Stimulated activated naive B cell treated with anti-CD40 and anti-IgM and Interleukin-4, amounts not matched to agents 10 μg/mL and 1 μg/mL and 100 μg/mL, for 72 hours (primary cell): ENCODE results near the gene NTN3.
A peak's percentile ranks its signal among the peaks of the same experiment; 100 is the strongest.

Source experiments
- ATAC-seq, 2 donors: fragments of 150-1000 bp; cut with Tn5 transposase; replicated peaks; 2 replicates each; pipeline ENCODE4 v1.10.0; 2021; ENCODE audit warnings: moderate library complexity in 1 of 2
- DNase-seq: peaks from one replicate; pipeline ENCODE4 v3.0.0; 2021
- H3K27ac Mint-ChIP-seq: one replicate; pipeline ENCODE4 v1.8.0; 2022; ENCODE audit warnings: mild to moderate bottlenecking, mixed read lengths
- H3K27me3 Mint-ChIP-seq, 2 donors: one replicate each; pipeline ENCODE4 v1.8.0; 2022; ENCODE audit warnings: mixed read lengths in 2 of 2
- H3K36me3 Mint-ChIP-seq, 2 donors: one replicate each; pipeline ENCODE4 v1.8.0; 2022; ENCODE audit warnings: mixed read lengths in 2 of 2, mild to moderate bottlenecking in 1 of 2
- H3K4me1 Mint-ChIP-seq, 2 donors: one replicate each; pipeline ENCODE4 v1.8.0; 2022; ENCODE audit warnings: mixed read lengths in 2 of 2, mild to moderate bottlenecking in 1 of 2
- H3K4me3 Mint-ChIP-seq, 2 donors: one replicate each; pipeline ENCODE4 v1.8.0; 2022; ENCODE audit warnings: mild to moderate bottlenecking in 2 of 2, mixed read lengths in 2 of 2, moderate library complexity in 1 of 2
- H3K9me3 Mint-ChIP-seq, 2 donors: one replicate each; pipeline ENCODE4 v1.8.0; 2022; ENCODE audit warnings: mixed read lengths in 2 of 2, mild to moderate bottlenecking in 1 of 2

NTN3 gene

GRCh38 chr16:2471016-2471652 is at the start of gene NTN3:
Gene NTN3 (plus strand): TSS chr16:2471297. CDS start chr16:2471702, 405 bp downstream.
- no peak within 1 kb of the TSS for H3K27ac Mint-ChIP-seq
- H3K4me3 Mint-ChIP-seq, result peak within 1 kb of the TSS in 1 of 2 donors; percentile 69
- H3K4me1 Mint-ChIP-seq, result peaks cover 31 to 58% of the 10 kb centered on the region in 2 donors
- DNase-seq (no peak), ATAC-seq (no peak)
- no peaks in the 10 kb centered on the region for H3K9me3 Mint-ChIP-seq
- peaks cover 24 to 27% of the 10 kb centered on the region in 2 donors for H3K27me3 Mint-ChIP-seq
- H3K36me3 Mint-ChIP-seq, result peaks cover 0 to 4% of the 10 kb centered on the region in 2 donors

DNA sequence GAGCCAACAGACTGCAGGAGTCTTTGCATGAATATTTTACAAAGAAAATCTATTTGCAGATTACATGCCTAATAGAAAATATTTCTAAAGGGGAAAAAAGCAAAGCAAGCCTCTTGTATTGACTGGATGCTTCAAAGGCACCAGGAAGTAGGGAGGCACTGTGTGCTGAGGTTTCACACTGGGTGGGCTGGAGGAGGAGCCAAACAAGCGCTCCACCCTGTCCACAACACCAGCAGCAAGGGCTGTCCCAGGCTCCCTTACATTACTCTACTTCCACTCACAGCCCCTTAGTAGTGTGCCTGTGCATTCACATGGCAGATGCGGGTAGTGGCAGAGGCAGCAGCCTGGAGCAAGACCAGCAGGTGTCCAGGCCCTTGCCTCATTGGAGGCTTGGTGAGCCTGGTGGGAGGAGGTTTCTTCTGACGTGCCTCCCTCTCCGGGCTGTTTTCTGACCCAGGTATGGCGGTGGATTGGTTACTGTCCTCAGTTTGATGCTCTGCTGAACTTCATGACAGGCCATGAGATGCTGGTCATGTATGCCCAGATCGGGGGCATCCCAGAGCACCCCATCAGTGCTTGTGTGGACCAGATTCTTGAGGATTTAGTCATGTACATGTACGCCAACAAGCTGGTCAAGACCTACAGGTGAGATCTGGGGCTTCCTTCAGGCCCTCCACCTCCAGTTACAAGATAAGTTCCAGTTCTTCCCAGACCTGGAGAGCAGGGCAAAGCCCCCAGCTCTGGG is 48.8 kb upstream of the NTN3 start:
- Mint-ChIP-seq H3K4me1 (peaks cover 0 to 2% of the 10 kb centered on the region in 2 donors), H3K27ac (no peak overlapping the region), H3K4me3 (no peak overlapping the region), H3K27me3 (peaks cover 0 to 6% of the 10 kb centered on the region in 2 donors), H3K9me3 (no peaks in the 10 kb centered on the region), H3K36me3 (no peaks in the 10 kb centered on the region)
- no peak for DNase-seq
- ATAC-seq, result no peak

DNA sequence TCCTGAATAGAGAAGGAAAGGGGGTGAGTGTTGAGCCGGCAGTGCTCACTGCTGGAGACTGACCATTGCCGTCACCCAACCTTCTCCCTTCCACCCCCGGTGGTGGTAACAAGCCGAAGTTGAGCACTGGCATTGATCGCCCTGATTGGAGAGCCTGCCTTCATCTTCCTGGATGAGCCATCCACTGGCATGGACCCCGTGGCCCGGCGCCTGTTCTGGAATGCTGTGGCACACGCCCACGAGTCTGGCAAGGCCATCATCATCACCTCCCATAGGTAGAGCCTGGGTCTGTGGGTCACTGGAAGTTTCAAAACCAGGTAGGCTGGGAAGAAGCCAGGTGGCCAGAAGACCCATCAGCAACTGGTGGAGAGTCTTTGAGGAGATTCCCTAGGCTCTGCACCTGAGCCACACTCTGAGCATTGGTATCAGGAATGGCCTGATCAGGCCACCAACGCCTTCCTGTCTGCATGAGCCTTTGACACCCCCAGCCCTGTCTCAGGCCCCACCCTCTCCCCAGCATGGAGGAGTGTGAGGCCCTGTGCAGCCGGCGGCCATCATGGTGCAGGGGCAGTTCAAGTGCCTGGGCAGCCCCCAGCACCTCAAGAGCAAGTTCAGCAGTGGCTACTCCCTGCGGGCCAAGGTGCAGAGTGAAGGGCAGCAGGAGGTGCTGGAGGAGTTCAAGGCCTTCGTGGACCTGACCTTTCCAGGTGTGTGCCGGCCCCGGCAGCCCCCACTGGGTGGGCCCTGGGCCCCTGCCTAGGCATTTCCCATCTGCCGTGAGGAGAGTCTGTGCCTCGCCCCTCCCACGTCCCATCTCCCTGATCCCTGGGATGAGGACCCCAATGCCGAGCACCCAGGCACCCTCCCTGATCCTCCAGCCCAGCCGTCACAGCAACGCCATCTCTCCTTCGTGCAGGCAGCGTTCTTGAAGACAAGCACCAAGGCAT is 46.8 kb upstream of the NTN3 start:
- Mint-ChIP-seq H3K9me3 (no peaks in the 10 kb centered on the region), H3K36me3 (no peaks in the 10 kb centered on the region), H3K27ac (no peak overlapping the region), H3K27me3 (no peaks in the 10 kb centered on the region), H3K4me3 (no peak overlapping the region), H3K4me1 (peaks cover 7% of the 10 kb centered on the region in 2 donors)
- no peak for ATAC-seq
- DNase-seq, result no peak

DNA sequence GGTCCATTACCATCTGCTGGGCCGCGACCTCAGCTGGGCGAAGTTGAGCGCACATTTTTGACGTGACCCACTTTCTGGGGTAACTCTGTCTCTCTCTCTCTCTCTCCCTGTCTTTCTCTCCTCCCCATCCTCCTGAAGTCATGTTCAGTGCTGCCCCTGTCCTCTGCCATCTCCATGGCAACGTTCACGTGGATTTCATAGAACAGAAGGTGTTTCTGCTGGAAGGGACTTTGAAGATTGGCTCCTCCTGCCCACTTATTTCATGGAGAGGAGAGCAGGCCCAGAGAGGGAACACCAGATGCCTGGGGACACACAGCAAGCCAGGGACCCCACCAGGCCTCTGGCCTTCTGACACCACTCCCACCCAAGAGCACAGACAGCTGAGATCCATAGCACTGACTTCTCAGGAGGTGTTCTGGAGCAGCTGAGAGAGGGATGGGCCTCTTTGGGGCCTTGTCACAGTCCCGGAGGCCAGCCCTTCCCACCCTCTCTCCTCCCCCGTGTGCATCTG is 46.0 kb upstream of the NTN3 start:
- DNase-seq (no peak), ATAC-seq (no peak)
- Mint-ChIP-seq H3K27me3 (no peaks in the 10 kb centered on the region), H3K9me3 (no peaks in the 10 kb centered on the region), H3K4me1 (peaks cover 9 to 11% of the 10 kb centered on the region in 2 donors), H3K27ac (no peak overlapping the region), H3K4me3 (no peak overlapping the region), H3K36me3 (no peaks in the 10 kb centered on the region)

GRCh38 chr16:2425825-2426430 is 45.2 kb upstream of the NTN3 start:
- Mint-ChIP-seq H3K9me3 (no peaks in the 10 kb centered on the region), H3K27me3 (no peaks in the 10 kb centered on the region), H3K4me3 (no peak overlapping the region), H3K36me3 (no peaks in the 10 kb centered on the region), H3K4me1 (peaks cover 13 to 18% of the 10 kb centered on the region in 2 donors), H3K27ac (no peak overlapping the region)
- ATAC-seq, result no peak
- no peak for DNase-seq

GRCh38 chr16:2426941-2427361 is 44.1 kb upstream of the NTN3 start:
- H3K9me3 Mint-ChIP-seq, result no peaks in the 10 kb centered on the region
- ATAC-seq (no peak), DNase-seq (no peak)
- no peaks in the 10 kb centered on the region for H3K27me3 Mint-ChIP-seq
- no peak overlapping the region for H3K27ac Mint-ChIP-seq
- no peak overlapping the region for H3K4me3 Mint-ChIP-seq
- H3K4me1 Mint-ChIP-seq, result peaks cover 13 to 18% of the 10 kb centered on the region in 2 donors
- no peaks in the 10 kb centered on the region for H3K36me3 Mint-ChIP-seq

DNA sequence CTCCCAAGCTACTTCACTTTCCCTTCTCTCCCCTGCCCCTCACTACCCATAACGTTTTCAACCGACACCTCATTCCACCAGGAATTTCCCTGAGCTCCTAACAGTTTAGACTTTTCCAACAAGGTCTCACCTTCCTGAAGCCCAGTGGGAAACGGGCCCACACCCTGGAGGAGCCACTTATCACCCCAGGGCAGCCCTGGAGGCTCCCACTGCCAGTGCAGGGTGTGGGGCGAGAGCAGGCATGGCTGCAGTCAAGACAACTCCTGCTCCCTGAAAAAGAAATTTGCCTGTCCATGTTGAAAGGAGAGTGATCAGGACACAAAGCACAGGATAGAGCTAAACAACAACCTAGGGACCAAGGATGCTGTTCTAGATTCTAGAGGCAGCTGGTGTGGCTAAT is 43.6 kb upstream of the NTN3 start:
- H3K4me1 Mint-ChIP-seq, result peaks cover 13 to 18% of the 10 kb centered on the region in 2 donors
- H3K27ac Mint-ChIP-seq, result peak overlapping the region; percentile 0
- no peaks in the 10 kb centered on the region for H3K27me3 Mint-ChIP-seq
- no peaks in the 10 kb centered on the region for H3K9me3 Mint-ChIP-seq
- no peak for ATAC-seq
- DNase-seq, result no peak
- H3K4me3 Mint-ChIP-seq, result peak overlapping the region; percentile 10 to 31
- H3K36me3 Mint-ChIP-seq, result no peaks in the 10 kb centered on the region

- Mint-ChIP-seq H3K4me3 (peak overlapping the region; percentile 89 to 90), H3K9me3 (no peaks in the 10 kb centered on the region), H3K4me1 (peaks cover 13 to 18% of the 10 kb centered on the region in 2 donors), H3K36me3 (peaks cover 3 to 5% of the 10 kb centered on the region in 2 donors), H3K27ac (peak overlapping the region; percentile 67), H3K27me3 (no peaks in the 10 kb centered on the region)
- DNase-seq (no peak), ATAC-seq (peak; percentile 13 to 17)
Measured at GRCh38 chr16:2428051-2428783, 42.9 kb upstream of the NTN3 start.

- ATAC-seq, result peak; percentile 48 to 54
- peaks cover 6 to 7% of the 10 kb centered on the region in 2 donors for H3K36me3 Mint-ChIP-seq
Measured at GRCh38 chr16:2428784-2429033, 42.4 kb upstream of the NTN3 start.

DNA sequence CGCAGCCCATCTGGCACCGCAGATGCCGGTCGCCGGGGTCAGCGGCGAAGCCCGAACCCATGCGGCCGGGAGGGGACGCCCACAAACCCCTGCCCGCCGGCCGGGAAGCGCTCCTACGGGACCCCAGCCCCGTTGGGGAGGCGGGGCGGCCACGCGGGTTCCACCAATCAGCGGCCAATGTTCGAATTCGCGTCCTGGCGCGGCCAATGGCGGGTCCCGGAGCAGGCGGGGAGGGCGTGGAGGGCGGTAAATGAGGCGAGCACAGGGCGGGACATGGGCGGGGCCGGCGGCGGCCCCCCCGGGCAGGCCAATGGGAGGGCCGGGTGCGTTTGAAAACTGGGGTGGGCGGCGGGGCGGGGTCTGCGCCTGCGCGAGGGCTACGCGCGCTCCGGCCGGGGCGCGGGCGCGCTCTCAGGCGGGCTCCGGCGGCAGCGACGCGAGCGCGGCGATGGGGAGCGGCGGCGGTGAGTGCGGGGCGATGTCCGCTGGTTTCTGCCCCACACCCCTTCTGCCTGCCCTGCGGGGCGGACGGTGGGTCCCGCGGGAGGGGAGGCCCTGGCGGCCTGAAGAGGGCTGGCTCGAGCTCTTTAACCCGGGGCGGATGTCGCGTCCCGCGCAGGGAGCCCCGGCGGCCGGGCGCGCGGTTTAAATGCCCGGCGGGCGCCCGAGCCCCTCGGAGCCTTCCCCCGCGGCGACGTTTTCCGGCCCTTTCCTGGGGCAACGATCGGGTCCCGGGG is 41.9 kb upstream of the NTN3 start, which contains the start of gene CCNF:
TSS of gene CCNF (plus strand) at position 414 of the 737 bp plus-strand sequence. CDS start at position 449, 35 bp downstream.
- DNase-seq (peak; percentile 90), ATAC-seq (peak; percentile 93 to 96)
- Mint-ChIP-seq H3K4me3 (peak within 1 kb of the TSS; percentile 89 to 90), H3K36me3 (peaks cover 6 to 7% of the 10 kb centered on the region in 2 donors), H3K27ac (peak within 1 kb of the TSS; percentile 67), H3K4me1 (peaks cover 13 to 18% of the 10 kb centered on the region in 2 donors), H3K27me3 (no peaks in the 10 kb centered on the region), H3K9me3 (no peaks in the 10 kb centered on the region)

More at GRCh38 chr16:2428784-2429033, 42.4 kb upstream of the NTN3 start:
- Mint-ChIP-seq H3K9me3 (no peaks in the 10 kb centered on the region), H3K4me1 (peaks cover 13 to 18% of the 10 kb centered on the region in 2 donors), H3K27ac (peak overlapping the region; percentile 67), H3K27me3 (no peaks in the 10 kb centered on the region), H3K4me3 (peak overlapping the region; percentile 89 to 90)
- DNase-seq, result no peak

GRCh38 chr16:2429771-2430663 is 41.1 kb upstream of the NTN3 start:
- Mint-ChIP-seq H3K9me3 (no peaks in the 10 kb centered on the region), H3K36me3 (peaks cover 9 to 10% of the 10 kb centered on the region in 2 donors), H3K27me3 (no peaks in the 10 kb centered on the region), H3K27ac (no peak overlapping the region), H3K4me3 (peak overlapping the region; percentile 83 to 89), H3K4me1 (peaks cover 13 to 18% of the 10 kb centered on the region in 2 donors)
- ATAC-seq (peak; percentile 2 to 40), DNase-seq (no peak)

DNA sequence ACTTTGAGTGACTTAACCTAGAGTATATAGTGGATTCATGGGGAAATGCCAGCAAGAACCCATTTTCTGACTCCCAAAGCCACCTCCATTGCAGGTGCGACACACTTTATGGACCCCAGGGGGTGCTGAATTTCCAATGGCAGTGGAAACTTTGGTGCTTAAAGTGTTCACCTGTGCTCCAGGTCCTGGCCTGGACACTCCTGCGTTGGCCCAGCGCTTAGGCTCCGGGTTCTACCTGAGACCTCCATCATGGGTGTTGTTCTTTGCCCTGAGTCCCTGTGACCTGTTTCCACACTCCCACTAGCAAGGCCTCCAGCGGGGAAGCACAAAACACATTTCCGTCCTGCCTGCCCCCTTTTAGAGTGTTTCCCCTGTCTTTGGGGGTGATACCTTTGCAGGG is 38.8 kb upstream of the NTN3 start:
- Mint-ChIP-seq H3K4me3 (no peak overlapping the region), H3K36me3 (peaks cover 15 to 18% of the 10 kb centered on the region in 2 donors), H3K4me1 (peaks cover 13 to 22% of the 10 kb centered on the region in 2 donors), H3K27me3 (no peaks in the 10 kb centered on the region), H3K27ac (no peak overlapping the region), H3K9me3 (no peaks in the 10 kb centered on the region)
- ATAC-seq (no peak), DNase-seq (no peak)
